HuH-7.5 (cell line): Measurements from ENCODE around the gene FHIT.

Experiments used
- DNase-seq: peaks from one replicate; pipeline ENCODE4 v3.0.0; 2011; ENCODE audit warnings: low spot score

Gene FHIT

GRCh38 chr3:60160822-60161748, 1090.2 kb downstream of the FHIT start:
- DNase-seq = no peak

GRCh38 chr3:60160111-60160821, 1091.0 kb downstream of the FHIT start:
- no peak for DNase-seq

- DNase-seq = no peak
Measured at GRCh38 chr3:60158035-60158434, 1093.2 kb downstream of the FHIT start.

GRCh38 chr3:60154011-60154410, 1097.2 kb downstream of the FHIT start:
- no peak for DNase-seq

- DNase-seq = no peak
Measured at GRCh38 chr3:60153221-60153999, 1097.8 kb downstream of the FHIT start.

GRCh38 chr3:60149501-60149900, 1101.8 kb downstream of the FHIT start:
- no peak for DNase-seq

- no peak for DNase-seq
Measured at GRCh38 chr3:60147249-60147950, 1103.9 kb downstream of the FHIT start.

GRCh38 chr3:60146121-60146520, 1105.1 kb downstream of the FHIT start:
- DNase-seq = no peak

- DNase-seq = no peak
Measured at GRCh38 chr3:60144071-60144470, 1107.2 kb downstream of the FHIT start.

GRCh38 chr3:60142009-60142408, 1109.2 kb downstream of the FHIT start:
- DNase-seq = no peak

GRCh38 chr3:60140160-60140559, 1111.1 kb downstream of the FHIT start:
- DNase-seq = no peak

GRCh38 chr3:60136601-60137000, 1114.7 kb downstream of the FHIT start:
- DNase-seq = no peak

- DNase-seq = no peak
Measured at GRCh38 chr3:60135474-60135873, 1115.8 kb downstream of the FHIT start.

GRCh38 chr3:60133269-60134162, 1117.7 kb downstream of the FHIT start:
- DNase-seq = no peak

- DNase-seq = no peak
Measured at GRCh38 chr3:60131618-60132017, 1119.6 kb downstream of the FHIT start.

GRCh38 chr3:60126511-60127304, 1124.5 kb downstream of the FHIT start:
- no peak for DNase-seq

GRCh38 chr3:60125686-60126085, 1125.6 kb downstream of the FHIT start:
- no peak for DNase-seq

- DNase-seq = no peak
Measured at GRCh38 chr3:60120245-60120644, 1131.0 kb downstream of the FHIT start.

- no peak for DNase-seq
Measured at GRCh38 chr3:60114191-60114590, 1137.1 kb downstream of the FHIT start.

- DNase-seq = no peak
Measured at GRCh38 chr3:60107275-60107674, 1144.0 kb downstream of the FHIT start.
